GM12873 (cell line): Measurements from ENCODE around the gene AP4S1.

Source experiments
- CTCF ChIP-seq: IDR thresholded peaks from 2 replicates; pipeline ENCODE4 v1.5.1; 2012; ENCODE audit warnings: low read depth, mild to moderate bottlenecking, moderate library complexity, low read length, control low read depth; ENCODE audit not compliant: insufficient read depth; ENCODE audit errors: missing control alignments

The AP4S1 gene

DNA sequence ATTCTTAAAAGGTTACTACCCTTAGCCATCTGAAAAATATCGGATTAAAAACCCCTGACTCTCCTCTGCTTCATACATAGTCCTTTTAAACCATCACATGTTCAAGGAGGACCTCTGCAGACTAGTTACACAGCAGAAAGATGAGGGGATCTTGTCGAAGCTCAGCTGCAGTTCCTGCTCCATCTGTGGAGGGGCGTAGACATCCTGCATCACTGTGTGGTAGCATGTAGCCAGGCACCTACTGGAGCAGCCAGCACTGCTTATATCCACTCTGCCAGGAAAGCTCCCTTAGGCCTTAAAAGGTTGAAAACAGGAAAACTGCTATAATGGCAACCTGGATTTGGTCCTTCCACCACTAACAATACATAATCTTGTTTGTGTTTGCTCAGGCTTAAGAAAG, 58.3 kb downstream of the AP4S1 start:
- no peak for TF ChIP-seq CTCF

DNA sequence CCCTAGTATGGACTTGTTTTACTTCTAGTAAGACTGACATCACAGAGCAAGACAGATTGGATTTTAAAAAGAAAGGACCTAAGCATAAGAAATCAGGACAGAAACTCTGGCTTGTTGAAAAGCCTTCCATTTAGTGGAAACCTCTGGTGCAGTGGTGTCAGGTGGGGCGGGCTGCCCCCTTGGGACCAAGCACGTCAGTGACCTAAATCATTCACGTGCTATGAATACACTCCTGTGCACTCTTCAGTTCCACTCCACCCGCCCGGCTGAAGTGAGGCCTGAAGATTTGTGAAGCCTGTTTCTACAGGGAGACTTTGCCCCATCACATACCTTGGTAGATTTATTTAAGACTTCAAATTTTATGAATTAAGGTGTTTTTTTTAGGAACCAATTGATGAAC, 58.9 kb downstream of the AP4S1 start:
- TF ChIP-seq CTCF = peak; percentile 13

GRCh38 chr14:31085027-31085426, 59.6 kb downstream of the AP4S1 start:
- TF ChIP-seq CTCF = no peak

- no peak for TF ChIP-seq CTCF
These were observed 65.7 kb downstream of the AP4S1 start for GRCh38 chr14:31090883-31091764.

DNA sequence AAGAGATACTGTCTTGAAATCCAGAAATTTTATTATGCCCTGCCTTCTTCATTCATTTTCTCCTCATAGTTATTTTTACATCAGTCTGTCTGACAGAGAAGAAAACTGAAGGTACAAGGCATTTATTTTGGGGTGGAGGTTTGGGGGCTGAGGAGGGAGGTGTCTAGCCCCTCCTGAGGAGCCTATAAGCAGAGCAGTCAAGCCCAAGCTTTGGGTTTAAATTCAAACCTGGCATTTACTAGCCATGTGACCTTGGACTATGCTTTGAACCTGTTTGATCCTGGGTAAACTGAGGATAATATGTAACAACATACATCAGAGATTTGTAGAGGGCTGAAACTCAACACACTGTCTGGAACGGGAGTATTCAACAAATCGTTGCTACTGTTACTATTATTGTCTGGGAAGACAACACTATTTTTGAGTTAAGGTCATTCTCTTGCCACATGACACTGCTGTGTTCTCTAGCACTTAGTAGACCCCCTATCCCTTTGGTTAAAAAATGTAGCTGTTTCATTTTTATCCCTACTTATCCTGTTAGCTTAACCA, 66.8 kb downstream of the AP4S1 start:
- no peak for TF ChIP-seq CTCF

GRCh38 chr14:31096255-31096654, 70.8 kb downstream of the AP4S1 start:
- TF ChIP-seq CTCF = no peak

GRCh38 chr14:31097081-31097480, 71.6 kb downstream of the AP4S1 start:
- TF ChIP-seq CTCF = no peak
